A673 (cell line): ENCODE data around the gene CGB2. TPM values are rescaled to one million over a fixed set of nuclear protein-coding genes. Genes with fewer than 3 reads are reported as not detected.

Source experiments
- BruUV-seq: library from RNA; stranded (reverse); fragments of 400-500 nt; replicated peaks from 2 replicates; lab custom pipeline; 2021; lab: Mats Ljungman, UMichigan
- CTCF ChIA-PET: fragments of 300-600 bp; sonication (Branson Sonifier 250); formaldehyde crosslinking; loops from one replicate; lab custom pipeline; 2022; ENCODE audit warnings: antibody characterized with exemption; lab: Charles Lee
- POLR2A ChIA-PET: fragments of 300-600 bp; sonication (Branson Sonifier 250); formaldehyde crosslinking; loops from one replicate; lab custom pipeline; 2022; ENCODE audit warnings: antibody characterized with exemption; ENCODE audit not compliant: low non-redundant PET; lab: Charles Lee
- DNase-seq: peaks from one replicate; pipeline ENCODE4 v3.0.0-alpha.2; 2015; ENCODE audit warnings: low spot score
- H3K27ac ChIP-seq: fragments of 200-600 bp; sonication (generic); 2 replicates; pipeline ENCODE4 v1.5.1; 2016; ENCODE audit warnings: mixed run types, low read depth, mild to moderate bottlenecking, mixed read lengths, antibody characterized with exemption, low read length; ENCODE audit not compliant: poor library complexity, severe bottlenecking
- H3K27me3 ChIP-seq: fragments of 200-600 bp; sonication (generic); replicated peaks from 2 replicates; pipeline ENCODE4 v1.6.1; 2017; ENCODE audit warnings: mixed run types, low read depth, mild to moderate bottlenecking, mixed read lengths, antibody characterized with exemption, low read length; ENCODE audit not compliant: insufficient read depth, poor library complexity
- H3K36me3 ChIP-seq: fragments of 200-600 bp; sonication (generic); 2 replicates; pipeline ENCODE4 v1.6.1; 2016; ENCODE audit warnings: mixed run types, mild to moderate bottlenecking, mixed read lengths, antibody characterized with exemption, low read length; ENCODE audit not compliant: insufficient read depth, poor library complexity, severe bottlenecking
- H3K4me1 ChIP-seq: fragments of 200-600 bp; sonication (generic); 2 replicates; pipeline ENCODE4 v1.6.1; 2017; ENCODE audit warnings: mixed run types, mild to moderate bottlenecking, mixed read lengths, antibody characterized with exemption, low read length; ENCODE audit not compliant: insufficient read depth, poor library complexity, severe bottlenecking
- H3K4me3 ChIP-seq: fragments of 200-600 bp; sonication (generic); 2 replicates; pipeline ENCODE4 v1.5.1; 2016; ENCODE audit warnings: low read depth, mixed run types, mild to moderate bottlenecking, mixed read lengths, low read length; ENCODE audit not compliant: poor library complexity, severe bottlenecking
- H3K9me3 ChIP-seq: fragments of 200-600 bp; sonication (generic); 2 replicates; pipeline ENCODE4 v1.6.1; 2016; ENCODE audit warnings: mixed run types, low read depth, mild to moderate bottlenecking, mixed read lengths, antibody characterized with exemption, low read length; ENCODE audit not compliant: poor library complexity, severe bottlenecking
- EZH2 ChIP-seq: fragments of 200-600 bp; sonication (generic); IDR thresholded peaks from 2 replicates; pipeline ENCODE4 v1.6.1; 2017; ENCODE audit warnings: borderline replicate concordance, low read depth, mild to moderate bottlenecking, mixed read lengths, antibody characterized with exemption, low read length; ENCODE audit not compliant: poor library complexity, severe bottlenecking
- intact Hi-C: fragments of 100-400 bp; cut with micrococcal nuclease; formaldehyde crosslinking; loops from one replicate; pipeline ENCODE4 v1.10.0; 2022; ENCODE audit not compliant: unreplicated experiment
- total RNA-seq: library from RNA; stranded (reverse); gene quantifications from 2 replicates; pipeline ENCODE4 v1.2.3, GENCODE V29; 2021
- TF ChIP-seq, protein P1 (sequence below): fragments of 300-800, 200-600 bp; sonication (generic); conservative IDR thresholded peaks from 2 replicates; pipeline ENCODE4 v1.5.1; 2017; ENCODE audit warnings: low read depth, mild to moderate bottlenecking, antibody characterized with exemption, low read length, moderate library complexity, mixed read lengths

The CGB2 gene
- total RNA-seq, 1 experiment from 2014 or later, result not detected

DNA sequence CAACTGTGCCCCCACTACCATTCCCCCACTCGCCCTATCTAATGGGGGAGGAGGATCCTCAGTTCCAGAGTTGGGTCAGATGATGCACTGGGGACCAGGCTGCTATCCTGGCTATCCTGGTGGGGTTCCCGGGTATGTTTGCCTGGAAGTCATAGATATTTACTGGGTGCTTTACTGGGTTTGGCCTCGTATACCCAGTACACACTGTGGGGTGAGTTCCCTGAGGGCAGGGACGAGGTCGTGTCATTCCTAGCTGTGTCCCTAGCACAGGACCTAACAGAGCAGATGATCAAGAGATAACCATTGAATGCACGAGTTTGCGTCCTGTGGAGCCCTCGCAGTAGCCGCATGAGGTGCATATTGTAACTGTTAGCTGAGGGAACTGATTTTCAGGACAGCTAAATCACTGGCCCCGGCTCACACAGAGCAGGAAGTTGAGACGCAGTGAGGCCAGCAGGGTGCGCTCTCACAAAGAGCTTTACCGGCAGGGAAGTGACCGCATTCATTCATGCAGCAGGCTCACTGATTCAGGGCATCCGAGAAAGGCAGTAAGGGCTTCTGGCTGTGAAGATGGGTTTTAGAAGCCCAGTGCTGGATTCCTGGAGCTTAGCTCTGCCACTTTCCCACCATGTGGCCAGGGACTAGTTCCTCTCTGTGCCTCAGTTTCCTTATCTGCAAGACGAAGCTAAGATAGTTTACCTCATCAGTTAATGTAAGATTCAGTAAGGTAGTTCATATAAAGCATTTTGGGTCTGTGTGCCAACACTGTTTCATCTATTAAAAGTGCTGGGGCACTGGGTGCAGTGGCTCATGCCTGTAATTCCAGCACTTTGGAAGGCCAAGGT, 32.0 kb upstream of the CGB2 start:
- ChIA-PET POLR2A (no interaction called here), CTCF (interaction anchor here (0.5 to 1.3 kb wide), 13 partner anchors 18 to 892 kb away, joined by 3 to 11 read pairs (median 4); no protein-coding TSS in a partner anchor)
- TF ChIP-seq EZH2, result no peak
- TF ChIP-seq, protein P1, sequence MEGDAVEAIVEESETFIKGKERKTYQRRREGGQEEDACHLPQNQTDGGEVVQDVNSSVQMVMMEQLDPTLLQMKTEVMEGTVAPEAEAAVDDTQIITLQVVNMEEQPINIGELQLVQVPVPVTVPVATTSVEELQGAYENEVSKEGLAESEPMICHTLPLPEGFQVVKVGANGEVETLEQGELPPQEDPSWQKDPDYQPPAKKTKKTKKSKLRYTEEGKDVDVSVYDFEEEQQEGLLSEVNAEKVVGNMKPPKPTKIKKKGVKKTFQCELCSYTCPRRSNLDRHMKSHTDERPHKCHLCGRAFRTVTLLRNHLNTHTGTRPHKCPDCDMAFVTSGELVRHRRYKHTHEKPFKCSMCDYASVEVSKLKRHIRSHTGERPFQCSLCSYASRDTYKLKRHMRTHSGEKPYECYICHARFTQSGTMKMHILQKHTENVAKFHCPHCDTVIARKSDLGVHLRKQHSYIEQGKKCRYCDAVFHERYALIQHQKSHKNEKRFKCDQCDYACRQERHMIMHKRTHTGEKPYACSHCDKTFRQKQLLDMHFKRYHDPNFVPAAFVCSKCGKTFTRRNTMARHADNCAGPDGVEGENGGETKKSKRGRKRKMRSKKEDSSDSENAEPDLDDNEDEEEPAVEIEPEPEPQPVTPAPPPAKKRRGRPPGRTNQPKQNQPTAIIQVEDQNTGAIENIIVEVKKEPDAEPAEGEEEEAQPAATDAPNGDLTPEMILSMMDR, result peak; percentile 94
- Histone ChIP-seq H3K36me3 (peaks cover 32% of the 10 kb centered on the region), H3K9me3 (no peaks in the 10 kb centered on the region), H3K4me3 (no peak overlapping the region), H3K4me1 (peaks cover 10% of the 10 kb centered on the region), H3K27me3 (no peaks in the 10 kb centered on the region), H3K27ac (no peak overlapping the region)
- peak; percentile 89 for DNase-seq
- intact Hi-C loops, result no loop called here
- BruUV-seq, result no TSS peak

DNA sequence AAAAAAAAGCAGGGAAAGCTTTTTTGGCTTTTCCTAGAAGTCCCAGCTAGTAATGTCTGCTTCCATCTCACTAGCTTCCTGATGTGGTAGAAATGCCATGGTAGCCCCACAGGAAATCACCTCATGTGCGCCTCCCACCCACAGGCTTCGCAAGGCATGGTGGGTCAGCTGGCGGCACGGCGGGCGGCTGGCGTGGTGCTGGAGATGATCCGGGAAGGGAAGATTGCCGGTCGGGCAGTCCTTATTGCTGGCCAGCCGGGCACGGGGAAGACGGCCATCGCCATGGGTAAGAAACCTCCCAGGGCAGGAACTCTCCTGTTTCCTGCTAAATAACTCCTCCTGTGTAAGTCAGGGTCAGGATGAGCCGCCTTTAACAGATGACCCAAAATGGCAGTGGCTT, 27.6 kb upstream of the CGB2 start:
- H3K9me3 ChIP-seq, result no peaks in the 10 kb centered on the region
- POLR2A ChIA-PET, result no interaction called here
- no peak overlapping the region for H3K4me3 ChIP-seq
- H3K36me3 ChIP-seq, result peaks cover 55% of the 10 kb centered on the region
- H3K4me1 ChIP-seq, result peaks cover 4% of the 10 kb centered on the region
- no TSS peak for BruUV-seq
- no peak for DNase-seq
- no peak overlapping the region for H3K27ac ChIP-seq
- CTCF ChIA-PET, result interaction anchor here (0.6 kb wide), 2 partner anchors 101 to 561 kb away, joined by 3 to 10 read pairs; no protein-coding TSS in a partner anchor
- no peaks in the 10 kb centered on the region for H3K27me3 ChIP-seq
- no peak for TF ChIP-seq EZH2
- TF ChIP-seq, protein P1, result no peak
- intact Hi-C loops, result no loop called here

DNA sequence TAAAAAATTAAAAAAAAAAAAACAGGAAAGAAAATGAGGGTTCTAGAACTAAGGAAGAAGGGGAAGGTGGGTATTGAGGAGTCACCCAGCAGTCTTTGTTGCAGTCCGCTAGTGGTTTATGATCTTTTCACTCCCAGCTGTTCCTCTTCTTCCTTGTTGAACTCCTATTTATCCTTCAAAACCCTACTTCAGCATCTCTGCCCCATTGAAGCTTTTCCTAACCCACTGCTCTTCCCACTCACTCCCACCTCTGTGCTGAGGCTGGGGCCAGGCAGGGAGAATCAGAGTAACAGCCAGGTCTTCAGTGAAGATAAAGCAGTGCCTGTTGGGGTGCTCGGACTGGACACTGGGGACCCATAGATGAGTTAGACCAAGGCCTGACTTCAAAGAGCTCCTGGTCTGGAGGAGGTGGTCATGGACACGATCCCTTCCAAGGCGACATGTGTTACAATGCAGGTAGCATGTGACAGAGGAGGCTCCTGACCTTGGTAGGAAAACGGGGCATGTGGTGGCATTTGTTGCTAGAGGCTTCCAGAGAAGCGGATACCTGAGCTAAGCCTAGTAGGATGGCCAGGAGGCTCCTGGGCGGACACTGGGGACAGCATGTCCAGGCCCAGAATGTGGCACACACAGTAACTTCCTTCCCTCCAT, 26.6 kb upstream of the CGB2 start:
- POLR2A ChIA-PET, result no interaction called here
- Histone ChIP-seq H3K4me1 (no peaks in the 10 kb centered on the region), H3K9me3 (no peaks in the 10 kb centered on the region), H3K36me3 (peaks cover 63% of the 10 kb centered on the region), H3K27ac (no peak overlapping the region), H3K27me3 (no peaks in the 10 kb centered on the region), H3K4me3 (no peak overlapping the region)
- TF ChIP-seq EZH2, result no peak
- TF ChIP-seq, protein P1, result no peak
- CTCF ChIA-PET, result no interaction called here
- no peak for DNase-seq
- BruUV-seq, result no TSS peak
- intact Hi-C loops, result no loop called here
